OCI-LY1 (cell line): ENCODE data around the gene MYEOV.

Experiments used
- H2AFZ ChIP-seq: fragments of 200-600 bp; sonication (generic), shearing (Covaris generic); 2 replicates; pipeline ENCODE4 v1.6.0; 2014; ENCODE audit warnings: antibody characterized with exemption, mild to moderate bottlenecking, low read length
- H3F3A ChIP-seq: fragments of 200-600 bp; sonication (generic), shearing (Covaris generic); 2 replicates; pipeline ENCODE4 v1.6.0; 2014; ENCODE audit warnings: mild to moderate bottlenecking, antibody characterized with exemption, low read length, moderate library complexity; ENCODE audit not compliant: insufficient read depth
- H3K27ac ChIP-seq: fragments of 200-600 bp; sonication (generic); 2 replicates; pipeline ENCODE4 v1.5.1; 2014; ENCODE audit warnings: low read length, mixed run types, mild to moderate bottlenecking, low read depth; ENCODE audit not compliant: poor library complexity, severe bottlenecking
- H3K27me3 ChIP-seq: fragments of 200-600 bp; sonication (generic); 2 replicates; pipeline ENCODE4 v1.6.0; 2014; ENCODE audit warnings: antibody characterized with exemption, mild to moderate bottlenecking, low read length, moderate library complexity; ENCODE audit not compliant: insufficient read depth
- H3K36me3 ChIP-seq: fragments of 200-600 bp; sonication (generic); 2 replicates; pipeline ENCODE4 v1.6.1; 2014; ENCODE audit warnings: mild to moderate bottlenecking, antibody characterized with exemption, low read length, moderate library complexity, mixed read lengths; ENCODE audit not compliant: insufficient read depth
- H3K4me1 ChIP-seq: fragments of 200-600 bp; sonication (generic); 2 replicates; pipeline ENCODE4 v1.5.1; 2014; ENCODE audit warnings: mild to moderate bottlenecking, low read length, moderate library complexity; ENCODE audit not compliant: insufficient read depth, severe bottlenecking
- H3K4me2 ChIP-seq: fragments of 200-600 bp; sonication (generic), shearing (Covaris generic); 2 replicates; pipeline ENCODE4 v1.6.1; 2014; ENCODE audit warnings: low read length
- H3K4me3 ChIP-seq: fragments of 200-600 bp; sonication (generic); 2 replicates; pipeline ENCODE4 v1.5.1; 2014; ENCODE audit warnings: low read length, low read depth, mild to moderate bottlenecking, mixed read lengths; ENCODE audit not compliant: poor library complexity, severe bottlenecking
- H3K79me2 ChIP-seq: fragments of 200-600 bp; shearing (Covaris generic); 2 replicates; pipeline ENCODE4 v1.6.1; 2016; ENCODE audit warnings: mixed run types, low read length, mixed read lengths; ENCODE audit not compliant: insufficient read depth
- H3K9ac ChIP-seq: fragments of 200-600 bp; sonication (generic), shearing (Covaris generic); 2 replicates; pipeline ENCODE4 v1.6.1; 2014; ENCODE audit warnings: mild to moderate bottlenecking, low read length, mixed read lengths
- H3K9me2 ChIP-seq: fragments of 200-600 bp; sonication (generic), shearing (Covaris generic); 2 replicates; pipeline ENCODE4 v1.6.1; 2014; ENCODE audit warnings: low read depth, mild to moderate bottlenecking, low read length, mixed read lengths
- H3K9me3 ChIP-seq: fragments of 200-600 bp; shearing (Covaris generic); 2 replicates; pipeline ENCODE4 v1.6.1; 2014; ENCODE audit warnings: low read length, mixed read lengths
- H4K20me1 ChIP-seq: fragments of 200-600 bp; sonication (generic), shearing (Covaris generic); 2 replicates; pipeline ENCODE4 v1.6.0; 2016; ENCODE audit warnings: mild to moderate bottlenecking, low read length; ENCODE audit not compliant: insufficient read depth
- CTCF ChIP-seq: fragments of 200-600 bp; sonication (generic), shearing (Covaris generic); IDR thresholded peaks from 2 replicates; pipeline ENCODE4 v1.5.1; 2017; ENCODE audit warnings: mild to moderate bottlenecking, antibody characterized with exemption, low read length, moderate library complexity, mixed read lengths
- EZH2 ChIP-seq: fragments of 200-600 bp; sonication (generic), shearing (Covaris generic); IDR thresholded peaks from 2 replicates; pipeline ENCODE4 v1.8.0; 2017; ENCODE audit warnings: borderline replicate concordance, mixed run types, mild to moderate bottlenecking, antibody characterized with exemption, low read length, moderate library complexity, mixed read lengths

The MYEOV gene

GRCh38 chr11:69284081-69284511 is 9.9 kb upstream of the MYEOV start:
- no peaks in the 10 kb centered on the region for H3K79me2 ChIP-seq
- no peaks in the 10 kb centered on the region for H4K20me1 ChIP-seq
- peaks cover 8% of the 10 kb centered on the region; the same call in 1 of the 2 replicates for H3K27me3 ChIP-seq
- no peak overlapping the region for H3K4me2 ChIP-seq
- H3K27ac ChIP-seq: no peak overlapping the region
- no peaks in the 10 kb centered on the region for H3F3A ChIP-seq
- no peak overlapping the region for H2AFZ ChIP-seq
- no peaks in the 10 kb centered on the region for H3K9me2 ChIP-seq
- TF ChIP-seq EZH2 (no peak), CTCF (no peak)
- no peaks in the 10 kb centered on the region for H3K4me1 ChIP-seq
- no peak overlapping the region for H3K4me3 ChIP-seq
- H3K9ac ChIP-seq: no peak overlapping the region
- H3K36me3 ChIP-seq: no peaks in the 10 kb centered on the region
- no peaks in the 10 kb centered on the region for H3K9me3 ChIP-seq

- no peaks in the 10 kb centered on the region for H3F3A ChIP-seq
- H4K20me1 ChIP-seq: no peaks in the 10 kb centered on the region
- H3K4me1 ChIP-seq: no peaks in the 10 kb centered on the region
- no peaks in the 10 kb centered on the region for H3K36me3 ChIP-seq
- no peak for TF ChIP-seq CTCF
- TF ChIP-seq EZH2: no peak
- H3K9me2 ChIP-seq: no peaks in the 10 kb centered on the region
- no peak overlapping the region for H3K9ac ChIP-seq
- no peaks in the 10 kb centered on the region for H3K9me3 ChIP-seq
- no peak overlapping the region for H2AFZ ChIP-seq
- H3K4me3 ChIP-seq: no peak overlapping the region
- H3K4me2 ChIP-seq: no peak overlapping the region
- no peaks in the 10 kb centered on the region for H3K79me2 ChIP-seq
- no peak overlapping the region for H3K27ac ChIP-seq
- H3K27me3 ChIP-seq: peaks cover 8% of the 10 kb centered on the region; the same call in 1 of the 2 replicates
Measured at GRCh38 chr11:69285091-69285490, 8.9 kb upstream of the MYEOV start.

GRCh38 chr11:69285766-69286165 is 8.2 kb upstream of the MYEOV start:
- no peak overlapping the region for H3K4me3 ChIP-seq
- no peak for TF ChIP-seq CTCF
- TF ChIP-seq EZH2: no peak
- H3K79me2 ChIP-seq: no peaks in the 10 kb centered on the region
- no peaks in the 10 kb centered on the region for H3K4me1 ChIP-seq
- no peaks in the 10 kb centered on the region for H3K9me2 ChIP-seq
- no peak overlapping the region for H3K27ac ChIP-seq
- H3K27me3 ChIP-seq: peaks cover 8% of the 10 kb centered on the region; the same call in 1 of the 2 replicates
- no peaks in the 10 kb centered on the region for H4K20me1 ChIP-seq
- H2AFZ ChIP-seq: no peak overlapping the region
- H3K36me3 ChIP-seq: no peaks in the 10 kb centered on the region
- no peaks in the 10 kb centered on the region for H3K9me3 ChIP-seq
- no peak overlapping the region for H3K4me2 ChIP-seq
- no peaks in the 10 kb centered on the region for H3F3A ChIP-seq
- H3K9ac ChIP-seq: no peak overlapping the region
